HG02840 (cell line): Measurements from ENCODE around the gene SH3PXD2A.
"Not testable (repeated sequence)": the region's sequence is repeated elsewhere in the genome, so short reads cannot be mapped to it uniquely, and the experiment has no call there.

Source experiments
- ATAC-seq: cut with Tn5 transposase; IDR thresholded peaks from one replicate; pipeline ENCODE4 v1.9.1; 2021; ENCODE audit warnings: mild to moderate bottlenecking, moderate library complexity, moderate number of reproducible peaks; ENCODE audit not compliant: unreplicated experiment, low FRiP score

SH3PXD2A gene

DNA sequence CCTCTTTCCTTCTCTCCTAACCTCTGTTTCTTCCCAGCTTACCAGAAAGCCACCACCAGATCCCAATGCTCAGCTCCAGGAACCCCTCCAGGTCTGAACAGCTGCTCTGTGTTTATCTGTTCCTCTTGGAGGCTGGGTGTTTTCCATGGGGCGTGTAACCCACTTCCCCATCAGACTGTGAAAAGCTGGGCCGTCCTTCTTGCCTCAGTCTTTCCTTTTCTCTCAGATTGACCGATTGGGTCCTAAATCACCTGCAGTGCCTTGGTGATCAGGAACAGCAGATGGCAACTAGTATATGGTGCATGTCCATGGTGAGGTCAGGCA lies 4.8 kb downstream of the SH3PXD2A start:
- no peak for ATAC-seq

DNA sequence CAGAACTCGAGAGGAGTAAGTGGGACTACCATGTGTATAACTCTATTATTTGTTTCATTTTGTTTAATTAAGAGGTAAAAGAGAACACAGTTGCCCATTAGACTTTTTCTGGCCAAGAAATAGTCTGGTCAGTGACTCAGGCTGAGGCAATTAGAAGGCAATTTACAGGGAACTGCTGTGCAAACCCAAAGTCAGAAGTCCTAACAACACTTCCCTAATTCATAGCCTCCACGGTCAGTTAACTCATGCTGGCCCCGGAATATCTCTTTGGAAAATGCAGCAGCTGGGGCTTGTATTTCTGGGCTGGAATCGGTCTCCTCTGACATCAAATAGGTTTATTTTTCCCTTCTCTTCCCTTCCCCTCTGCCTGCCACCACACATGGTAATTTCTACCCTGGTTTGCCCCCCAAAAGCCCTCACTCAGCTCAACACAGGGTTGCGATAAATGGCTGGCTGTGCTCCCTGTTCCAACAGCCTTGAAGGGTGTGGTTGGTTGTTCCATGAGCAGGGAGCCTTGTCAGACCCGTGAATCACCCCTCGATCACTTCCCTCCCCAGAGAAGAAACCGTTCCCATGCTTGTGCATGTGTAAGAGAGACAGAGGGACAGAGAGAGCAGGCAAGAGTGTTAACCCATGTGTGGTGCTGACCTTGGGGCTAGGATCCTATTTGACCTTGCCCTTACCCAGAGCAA lies 5.3 kb downstream of the SH3PXD2A start:
- ATAC-seq, result no peak

DNA sequence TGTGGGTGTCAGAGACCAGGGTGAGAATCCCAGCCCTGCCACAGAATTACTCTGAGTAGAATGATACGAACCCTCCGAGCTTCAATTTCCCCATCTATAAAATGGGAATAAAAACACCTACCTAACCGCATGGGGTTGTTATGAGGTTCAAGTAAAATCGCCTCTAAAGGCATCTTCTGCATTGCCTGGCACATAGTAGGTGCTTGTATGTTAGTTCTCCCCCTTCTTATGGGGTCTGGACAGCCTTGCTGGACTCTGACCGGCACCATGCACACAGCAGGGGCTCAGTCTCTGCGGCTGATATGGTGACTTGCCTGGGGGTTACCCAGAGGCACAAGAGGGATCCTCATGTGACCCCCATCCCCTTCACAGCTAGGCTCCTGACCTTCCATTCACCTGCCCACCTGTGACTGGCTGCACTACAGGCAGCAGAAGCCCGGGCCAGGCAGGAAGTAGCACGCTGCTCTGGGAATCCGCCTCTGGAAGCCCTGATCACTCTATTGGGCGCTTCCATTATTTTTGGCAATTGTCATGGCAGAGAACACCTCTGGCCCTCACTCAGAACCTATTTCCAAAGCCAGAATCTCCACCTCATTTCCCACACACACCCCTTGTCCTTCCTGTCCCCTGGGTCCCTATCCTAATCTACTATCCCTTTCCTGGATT lies 6.0 kb downstream of the SH3PXD2A start:
- no peak for ATAC-seq

DNA sequence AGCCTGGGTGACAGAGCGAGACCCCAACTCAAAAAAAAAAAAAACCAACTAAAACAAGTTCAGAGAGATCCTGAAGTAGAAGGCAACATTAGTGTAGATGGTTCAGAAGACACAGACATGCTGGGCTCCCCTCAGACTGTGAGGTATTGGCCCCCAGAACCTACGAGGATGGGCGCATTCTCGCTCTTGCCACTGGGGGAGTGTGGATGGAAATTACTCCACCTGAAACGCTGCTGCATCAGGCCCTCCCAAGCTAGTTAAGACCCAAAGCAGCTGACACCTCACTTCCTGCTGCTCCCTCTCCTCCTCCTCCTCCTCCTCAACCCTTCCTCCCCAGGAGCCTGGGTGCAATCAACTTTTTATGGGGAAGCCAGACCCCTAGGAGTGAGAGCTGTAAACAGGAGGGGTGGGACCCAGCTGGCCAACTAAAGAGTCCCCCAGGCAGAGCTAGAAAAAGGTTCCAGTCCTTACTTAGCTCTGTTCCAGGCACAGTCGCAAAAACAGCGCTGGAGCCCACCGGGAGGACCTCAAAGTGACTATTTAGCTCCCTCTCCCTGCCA lies 7.4 kb downstream of the SH3PXD2A start:
- no peak for ATAC-seq

DNA sequence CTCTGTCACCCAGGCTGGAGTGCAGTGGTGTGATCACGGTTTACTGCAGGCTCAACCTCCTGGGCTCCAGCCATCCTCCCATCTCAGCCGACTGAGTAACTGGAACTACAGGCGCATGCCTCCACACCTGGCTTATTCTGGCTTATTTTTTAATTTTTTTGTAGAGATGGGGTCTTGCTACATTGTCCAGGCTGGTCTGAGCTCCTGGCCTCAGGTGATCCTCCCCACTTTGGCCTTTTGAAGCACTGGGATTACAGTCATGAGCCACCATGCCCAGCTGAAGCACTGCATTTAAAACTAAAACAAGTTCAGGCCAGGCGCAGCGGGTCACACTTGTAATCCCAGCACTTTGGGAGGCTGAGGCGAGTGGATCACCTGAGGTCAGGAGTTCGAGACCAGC lies 8.0 kb downstream of the SH3PXD2A start:
- ATAC-seq, result no peak

DNA sequence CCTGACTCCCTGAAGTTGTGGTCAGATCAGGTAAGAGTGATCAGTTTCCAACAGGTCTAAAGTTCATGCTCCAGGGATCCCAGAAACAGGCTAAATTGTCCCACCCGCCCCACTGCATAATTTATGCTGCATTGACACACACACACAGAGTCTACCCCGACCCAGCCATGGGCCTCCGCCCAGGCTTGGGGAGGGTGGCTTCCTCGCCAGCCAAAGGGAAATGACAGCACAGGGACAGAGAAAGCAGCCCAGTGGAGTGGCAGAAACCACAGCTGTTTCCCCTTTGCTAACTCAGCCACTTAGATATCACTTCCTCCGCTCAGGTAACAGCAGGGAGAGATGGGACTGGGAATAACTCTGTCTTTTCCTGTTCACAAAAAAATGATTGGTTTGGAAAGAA lies 9.4 kb downstream of the SH3PXD2A start:
- no peak for ATAC-seq

DNA sequence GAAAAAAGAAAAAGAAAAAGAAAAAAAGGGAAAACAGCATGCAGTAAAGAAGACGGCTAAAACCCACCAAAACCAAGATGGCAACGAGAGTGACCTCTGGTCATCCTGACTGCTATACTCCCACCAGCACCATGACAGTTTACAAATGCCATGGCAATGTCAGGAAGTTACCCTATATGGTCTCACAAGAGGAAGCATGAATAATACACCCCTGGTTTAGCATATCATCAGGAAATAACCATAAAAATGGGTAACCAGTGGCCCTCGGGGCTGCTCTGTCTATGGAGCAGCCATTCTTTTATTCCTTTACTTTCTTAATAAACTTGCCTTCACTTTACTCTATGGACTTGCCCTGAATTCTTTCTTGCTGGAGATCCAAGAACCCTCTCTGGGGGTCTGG lies 10.0 kb downstream of the SH3PXD2A start:
- not testable (repeated sequence) for ATAC-seq

DNA sequence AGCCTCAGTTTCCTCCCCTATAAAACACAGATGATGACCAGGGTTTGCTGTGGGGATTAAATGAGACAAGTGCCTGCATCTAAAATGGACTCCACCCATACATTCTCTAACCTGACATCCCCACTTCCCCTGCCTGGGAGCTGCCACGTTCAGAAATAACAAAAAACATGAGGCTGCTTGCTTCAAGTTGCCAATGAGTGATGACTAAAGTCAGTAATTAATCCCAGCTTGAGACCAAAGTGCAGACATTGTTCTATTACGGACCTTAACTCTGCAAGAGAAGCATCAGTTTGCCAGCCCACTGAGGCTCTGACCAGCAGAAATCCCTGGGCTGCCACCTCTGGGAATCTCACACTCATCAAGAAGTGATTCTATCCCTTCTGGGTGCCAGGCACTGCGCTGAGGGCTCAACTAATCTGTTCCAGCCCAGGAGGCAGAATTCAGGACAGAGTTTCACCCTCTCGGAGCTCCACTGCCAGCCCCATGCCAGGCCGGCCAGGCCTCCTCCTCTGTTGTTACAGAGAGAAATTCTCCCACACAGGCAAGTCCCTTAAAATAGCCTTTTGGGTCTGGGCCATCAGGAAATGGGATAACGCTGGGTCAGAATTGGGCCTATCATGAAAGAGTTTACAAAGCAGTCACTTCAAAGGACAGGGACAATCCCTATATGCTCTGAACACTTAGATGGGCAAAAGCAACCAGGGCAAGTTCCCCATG lies 11.4 kb downstream of the SH3PXD2A start:
- ATAC-seq, result no peak

DNA sequence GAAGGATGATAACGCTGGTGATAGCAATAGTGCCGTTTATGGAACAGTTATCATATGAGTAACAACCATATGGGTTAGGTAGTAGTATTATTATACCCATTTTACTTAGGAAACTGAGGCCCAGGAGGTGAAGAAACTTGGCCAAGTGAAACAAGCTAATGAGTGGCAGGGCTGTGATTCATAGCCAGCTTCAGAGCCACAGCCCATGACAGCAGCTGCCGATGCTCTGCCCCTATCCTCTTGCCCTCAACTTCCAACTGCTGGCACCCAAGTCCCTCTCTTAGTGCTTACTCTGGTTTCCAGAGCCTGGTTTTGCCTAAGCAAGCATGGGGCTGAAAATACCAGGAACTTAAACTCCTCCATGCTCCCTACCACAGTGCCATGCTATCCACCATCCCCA lies 12.3 kb downstream of the SH3PXD2A start:
- ATAC-seq, result no peak

DNA sequence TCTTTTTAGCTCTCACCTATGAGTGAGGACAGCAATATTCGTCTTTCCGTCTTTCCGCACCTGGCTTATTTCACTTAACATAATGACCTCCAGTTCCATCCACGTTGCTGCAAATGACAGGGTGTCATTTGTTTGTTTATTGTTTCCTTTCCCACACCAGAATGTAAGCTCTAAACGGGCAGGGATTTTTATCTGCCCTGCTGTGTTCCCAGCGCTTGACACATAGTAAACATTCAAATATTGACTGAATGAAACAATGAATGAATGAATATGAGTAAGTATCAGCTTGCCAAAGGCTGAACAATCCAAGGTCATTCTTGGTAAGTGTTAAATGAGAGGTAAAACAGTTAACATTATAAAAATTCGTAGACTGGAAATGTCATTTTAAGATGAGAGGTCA lies 12.8 kb downstream of the SH3PXD2A start:
- ATAC-seq, result no peak

DNA sequence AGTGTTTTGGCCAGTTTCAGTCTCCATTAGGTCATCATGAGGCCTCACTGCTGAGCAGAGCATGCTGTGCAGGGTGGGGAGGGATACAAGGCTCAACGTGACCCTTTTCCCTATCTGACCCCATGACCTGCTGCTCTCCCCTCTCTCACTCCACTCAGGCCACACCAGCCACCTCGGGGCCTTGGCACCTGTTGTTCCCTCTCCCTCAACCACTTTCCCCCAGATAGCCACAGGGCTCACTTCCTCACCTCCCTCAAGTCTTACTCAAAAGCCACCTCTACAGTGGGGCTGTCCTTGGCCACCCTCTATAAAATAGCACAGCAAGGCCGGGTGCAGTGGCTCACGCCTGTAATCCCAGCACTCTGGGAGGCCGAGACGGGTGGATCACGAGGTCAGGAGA lies 13.9 kb downstream of the SH3PXD2A start:
- no peak for ATAC-seq

DNA sequence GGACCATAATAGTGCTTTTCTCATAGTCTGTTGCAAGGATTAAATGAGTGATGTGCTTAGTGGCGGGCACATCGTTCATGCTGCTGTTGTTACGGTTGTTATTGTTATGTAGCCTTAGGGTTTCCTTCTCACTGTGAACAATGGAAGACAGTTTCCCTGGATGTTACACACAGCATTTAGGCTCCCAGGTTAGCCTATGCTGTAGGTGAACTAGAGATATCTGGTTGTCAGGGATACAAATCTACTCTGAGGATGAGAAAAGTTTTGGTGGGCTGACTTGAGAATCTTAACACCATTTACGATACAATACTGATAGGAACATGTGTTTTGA lies 14.7 kb downstream of the SH3PXD2A start:
- no peak for ATAC-seq

DNA sequence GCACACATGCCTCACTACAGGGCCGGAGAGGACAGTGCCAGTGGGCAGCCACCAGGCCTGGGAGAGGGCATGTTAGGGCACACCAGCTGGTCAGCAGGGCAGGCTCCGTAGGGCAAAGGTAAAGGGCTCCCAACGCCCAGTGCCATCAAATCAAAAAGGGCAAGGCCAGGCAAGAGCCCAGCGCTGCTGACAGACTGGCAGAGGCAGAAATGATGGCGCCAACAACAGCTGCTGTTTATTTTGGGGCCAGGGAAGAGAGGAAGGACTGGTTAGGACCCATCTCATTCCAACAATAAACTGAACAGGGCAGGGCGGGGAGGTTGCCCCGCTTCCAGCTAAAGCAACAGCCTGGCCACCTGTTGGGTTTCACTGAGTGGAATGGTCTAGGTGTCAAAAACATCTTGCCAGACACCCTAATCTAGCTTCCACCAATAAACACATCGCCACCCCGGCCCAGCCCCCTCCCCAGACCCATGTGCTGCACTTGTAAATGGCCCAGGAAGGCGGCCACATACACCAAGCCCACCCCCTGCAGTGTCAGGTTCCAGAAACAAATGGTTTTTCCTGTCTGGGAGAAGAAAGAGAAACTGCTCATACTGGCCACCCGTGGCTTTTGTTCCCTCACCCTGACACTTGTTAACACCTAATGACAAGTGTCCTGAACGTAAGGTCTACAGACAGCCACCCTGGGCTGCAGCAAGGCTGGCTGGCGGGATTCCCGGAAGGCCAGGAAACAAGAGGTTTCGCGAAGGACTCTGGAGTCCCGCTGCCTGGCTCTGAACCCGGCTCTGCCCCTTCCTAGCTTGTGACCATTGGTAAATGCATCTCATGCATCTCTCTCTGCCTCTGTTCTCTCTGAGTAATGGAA lies 15.3 kb downstream of the SH3PXD2A start:
- no peak for ATAC-seq

DNA sequence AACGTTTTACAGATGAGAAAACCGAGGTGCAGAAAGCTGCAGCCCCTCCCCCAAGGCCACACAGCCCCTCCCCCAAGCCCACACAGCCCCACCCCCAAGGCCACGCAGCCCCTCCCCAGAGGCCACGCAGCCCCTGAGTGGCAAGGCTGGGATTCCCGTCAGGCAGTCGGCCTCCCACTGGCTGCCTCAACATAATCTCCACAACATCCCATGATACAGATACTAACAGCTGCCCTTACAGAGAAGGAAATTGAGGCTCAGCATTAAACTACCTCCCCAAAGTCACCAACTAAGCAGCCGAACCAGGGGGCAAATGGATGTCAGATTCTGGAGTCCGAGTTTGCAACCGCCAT lies 15.9 kb downstream of the SH3PXD2A start:
- ATAC-seq, result no peak

DNA sequence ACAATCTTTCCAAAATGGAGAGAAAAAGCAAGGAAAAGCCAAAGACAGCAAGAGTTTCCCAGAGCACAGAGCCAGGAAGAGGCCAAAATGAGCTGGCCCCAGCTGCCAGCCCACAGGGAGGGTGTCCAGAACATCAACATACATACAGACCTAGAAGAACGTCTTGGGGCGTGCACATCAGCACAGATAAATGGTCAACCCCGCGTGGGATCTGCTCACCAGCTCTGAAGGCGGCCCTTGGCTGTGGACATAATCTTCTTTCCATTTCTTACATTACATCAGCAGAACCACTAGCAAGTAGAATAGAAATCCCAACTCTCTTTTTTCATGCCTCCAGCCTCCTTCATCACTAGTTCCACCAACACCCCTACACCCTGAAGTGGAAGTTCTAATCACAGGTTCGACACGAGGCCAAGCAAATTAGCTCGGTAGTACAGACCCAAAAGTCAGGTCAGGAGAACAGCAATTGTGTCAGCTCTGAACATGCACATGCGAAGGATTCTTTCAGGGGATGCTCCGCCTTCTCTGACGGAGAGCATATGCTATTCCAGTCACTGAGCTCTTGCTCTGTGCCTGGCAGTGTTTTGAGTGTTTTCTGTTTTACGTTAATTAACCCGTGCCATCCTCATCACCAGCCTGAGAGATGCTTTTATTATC lies 16.4 kb downstream of the SH3PXD2A start:
- no peak for ATAC-seq

DNA sequence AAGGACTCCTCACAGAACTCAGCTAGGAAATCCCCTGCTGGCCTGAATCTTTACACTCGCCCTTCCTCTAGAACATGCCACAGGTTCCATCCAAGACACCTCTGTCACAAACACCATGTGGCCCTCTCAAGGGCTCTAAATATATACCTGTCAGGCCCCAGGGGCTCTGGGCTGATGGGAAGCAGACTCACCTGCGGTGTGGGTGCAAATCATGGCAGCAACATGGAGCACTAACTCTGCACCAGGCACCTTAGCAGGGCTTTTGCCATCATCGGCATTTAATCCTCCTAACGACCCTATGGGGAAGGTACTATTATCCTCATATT lies 17.3 kb downstream of the SH3PXD2A start:
- no peak for ATAC-seq

DNA sequence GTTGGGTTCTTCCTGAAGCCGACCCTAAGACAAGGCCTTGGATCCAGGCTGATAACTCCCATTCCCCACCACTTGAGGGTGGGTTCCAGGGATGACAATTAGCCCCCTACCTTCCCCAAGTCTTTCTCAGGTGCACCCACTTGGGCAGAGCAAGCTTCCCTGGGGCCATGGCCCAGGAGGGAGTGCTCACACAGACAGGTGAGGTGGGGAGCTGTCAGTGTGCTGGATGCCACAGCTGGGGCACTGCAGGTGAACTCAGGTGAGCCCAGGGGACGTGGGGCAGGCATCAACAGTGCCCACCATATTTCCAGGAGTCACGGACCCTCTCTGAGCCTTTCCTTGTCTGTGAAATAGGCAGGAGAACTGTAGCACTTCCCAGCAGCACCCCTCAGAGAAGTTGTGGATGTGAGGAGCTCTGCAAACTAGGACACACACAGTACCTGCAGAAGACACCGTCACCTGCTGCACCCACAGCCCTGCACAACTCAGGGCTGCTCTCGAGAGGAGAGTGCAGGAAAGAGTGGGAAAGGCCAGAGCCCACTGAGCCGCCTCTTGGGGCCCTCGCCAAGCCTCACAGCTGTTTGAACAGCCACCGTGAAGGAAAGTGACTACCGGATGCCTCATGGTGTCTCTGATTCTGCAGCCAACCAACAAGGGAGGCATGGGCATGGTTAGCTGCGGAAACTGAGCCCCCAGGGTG lies 17.9 kb downstream of the SH3PXD2A start:
- no peak for ATAC-seq

DNA sequence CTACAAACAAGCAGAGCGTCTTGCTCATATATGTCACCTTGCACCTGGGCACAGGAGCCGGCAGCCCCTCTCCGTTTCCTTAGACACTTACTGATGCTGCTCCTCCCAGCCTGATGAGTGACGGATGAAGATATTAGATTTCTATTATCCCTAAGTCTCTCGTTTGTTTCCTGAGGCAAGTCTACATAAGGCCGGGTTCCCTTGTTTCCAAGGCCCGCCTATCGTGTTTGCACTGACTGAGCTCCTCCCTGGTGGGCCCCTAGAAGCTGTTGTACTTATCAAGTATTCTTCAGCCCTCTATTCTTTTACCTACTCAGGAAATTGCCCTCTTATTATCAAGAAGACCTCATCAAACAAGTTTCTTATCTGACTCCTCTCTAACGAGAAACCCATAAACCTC lies 18.5 kb downstream of the SH3PXD2A start:
- no peak for ATAC-seq

DNA sequence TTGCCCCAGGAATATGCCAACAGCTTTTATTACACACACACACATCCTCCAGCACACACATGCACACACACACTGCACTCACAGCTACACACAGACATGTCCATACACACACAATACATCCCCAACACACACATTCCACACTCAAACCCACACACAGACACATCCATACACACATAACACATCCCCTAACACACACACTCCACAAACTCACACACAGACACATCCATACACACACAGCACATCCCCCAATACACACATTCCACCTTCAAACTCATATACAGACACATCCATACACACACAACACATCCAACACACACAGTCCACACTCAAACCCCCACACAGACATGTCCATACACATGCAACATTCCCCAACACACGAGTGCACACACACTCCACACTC lies 19.1 kb downstream of the SH3PXD2A start:
- ATAC-seq, result no peak
